Panc1 (cell line): ENCODE data around the gene SELENOT. TPM values are rescaled to one million over a fixed set of nuclear protein-coding genes. Genes with fewer than 3 reads are reported as not detected.

Experiments
- ATAC-seq: fragments of 200-7000 bp; cut with Tn5 transposase; 2 replicates; pipeline ENCODE4 v1.9.1; 2020; ENCODE audit warnings: mild to moderate bottlenecking, moderate library complexity
- BruUV-seq: library from RNA; stranded (reverse); fragments of 400-500 nt; replicated peaks from 2 replicates; lab custom pipeline; 2021; lab: Mats Ljungman, UMichigan
- CTCF ChIA-PET: fragments of 300-600 bp; sonication (Branson Sonifier 250); formaldehyde crosslinking; loops from one replicate; lab custom pipeline; 2022; ENCODE audit warnings: antibody characterized with exemption; lab: Charles Lee
- POLR2A ChIA-PET: fragments of 300-600 bp; sonication (Branson Sonifier 250); formaldehyde crosslinking; loops from one replicate; lab custom pipeline; 2022; ENCODE audit warnings: antibody characterized with exemption; lab: Charles Lee
- DNase-seq: peaks from one replicate; pipeline ENCODE4 v3.0.0-alpha.2; 2010; ENCODE audit warnings: low read depth, low spot score
- H3K27ac ChIP-seq: 2 replicates; pipeline ENCODE4 v1.5.1; 2011; ENCODE audit warnings: mild to moderate bottlenecking, low read length, inconsistent platforms
- H3K27me3 ChIP-seq: fragments of 200-500 bp; sonication (Bioruptor generic); 2 replicates; pipeline ENCODE4 v1.6.0; 2014; ENCODE audit warnings: low read length, inconsistent platforms; ENCODE audit not compliant: control insufficient read depth, insufficient read depth
- H3K36me3 ChIP-seq: fragments of 200-500 bp; sonication (Bioruptor generic); 2 replicates; pipeline ENCODE4 v1.5.1; 2014; ENCODE audit warnings: inconsistent platforms, mild to moderate bottlenecking, low read length, moderate library complexity; ENCODE audit not compliant: control insufficient read depth, insufficient read depth
- H3K4me1 ChIP-seq: 2 replicates; pipeline ENCODE4 v1.5.1; 2011; ENCODE audit warnings: inconsistent platforms, mild to moderate bottlenecking, low read length, moderate library complexity; ENCODE audit not compliant: control insufficient read depth, insufficient read depth
- H3K4me3 ChIP-seq, 2 experiments: 2 replicates each; pipeline ENCODE4 v1.5.1; 2011 to 2012; ENCODE audit warnings: low read depth in 2 of 2, low read length in 2 of 2, mild to moderate bottlenecking in 2 of 2, inconsistent platforms in 1 of 2, moderate library complexity in 1 of 2
- H3K9me3 ChIP-seq: fragments of 200-500 bp; sonication (Bioruptor generic); 2 replicates; pipeline ENCODE4 v1.5.1; 2014; ENCODE audit warnings: low read depth, mild to moderate bottlenecking, inconsistent platforms, low read length, moderate library complexity; ENCODE audit not compliant: control insufficient read depth, insufficient read depth
- CTCF ChIP-seq: fragments of 450-650 bp; IDR thresholded peaks from 2 replicates; pipeline ENCODE4 v1.5.1; 2017; ENCODE audit warnings: mild to moderate bottlenecking
- POLR2AphosphoS5 ChIP-seq: IDR thresholded peaks from 2 replicates; pipeline ENCODE4 v1.6.1; 2012; ENCODE audit warnings: mild to moderate bottlenecking, low read depth, low read length, moderate library complexity
- REST ChIP-seq, 2 experiments: IDR thresholded peaks; 2 replicates each; pipeline ENCODE4 v1.6.1; 2011 to 2012; ENCODE audit warnings: low read depth in 2 of 2, control low read depth in 1 of 2, low read length in 1 of 2, mild to moderate bottlenecking in 1 of 2, moderate library complexity in 1 of 2; ENCODE audit not compliant: insufficient read depth in 1 of 2
- SIN3A ChIP-seq: IDR thresholded peaks from 2 replicates; pipeline ENCODE4 v1.6.1; 2012; ENCODE audit warnings: low read depth, mild to moderate bottlenecking, low read length, moderate library complexity, borderline replicate concordance; ENCODE audit not compliant: insufficient read depth
- TCF7L2 ChIP-seq: IDR thresholded peaks from 2 replicates; pipeline ENCODE4 v1.6.1; 2011; ENCODE audit warnings: mild to moderate bottlenecking, low read depth, low read length, inconsistent platforms
- in situ Hi-C: cut with HindIII; loops from 2 replicates; pipeline ENCODE4 v1.10.0; 2016; ENCODE audit warnings: low sequenced_read_pairs, low pct_unique_long_range_greater_than_20kb
- intact Hi-C: fragments of 100-400 bp; cut with micrococcal nuclease; formaldehyde crosslinking; loops from one replicate; pipeline ENCODE4 v1.10.0; 2022; ENCODE audit not compliant: unreplicated experiment
- total RNA-seq: library from RNA; stranded (reverse); gene quantifications from one replicate; pipeline ENCODE4 v1.2.1, GENCODE V29; 2021; ENCODE audit not compliant: unreplicated experiment

SELENOT gene
- total RNA-seq, 1 experiment from 2014 or later: 114 TPM

- ChIA-PET POLR2A (interaction anchor here (0.6 kb wide), 1 partner anchor 98 kb away, joined by 14 read pairs; the partner anchor contains the start of gene ERICH6), CTCF (no interaction called here)
- Histone ChIP-seq H3K4me1 (peaks cover 17% of the 10 kb centered on the region; the same call in 1 of the 2 replicates), H3K9me3 (no peaks in the 10 kb centered on the region), H3K27me3 (no peaks in the 10 kb centered on the region), H3K4me3 (no peak overlapping the region), H3K36me3 (peaks cover 12% of the 10 kb centered on the region), H3K27ac (no peak overlapping the region)
- no TSS peak for BruUV-seq
- in situ Hi-C loops: no loop called here
- intact Hi-C loops: no loop called here
- no peak for ATAC-seq
- TF ChIP-seq TCF7L2 (no peak), REST (IDR thresholded peaks at IDR 0.05; ENCODE audit: insufficient read depth in 1 of 2, low read depth in 2 of 2, low read length in 1 of 2) (no peak), SIN3A (no peak), POLR2AphosphoS5 (no peak), CTCF (no peak)
- no peak for DNase-seq
These were observed 3.0 kb downstream of the SELENOT start for GRCh38 chr3:150605998-150606641.

- TF ChIP-seq SIN3A (no peak), REST (IDR thresholded peaks at IDR 0.05; ENCODE audit: insufficient read depth in 1 of 2, low read depth in 2 of 2, low read length in 1 of 2) (no peak), TCF7L2 (no peak), CTCF (no peak), POLR2AphosphoS5 (no peak)
- ATAC-seq: no peak
- intact Hi-C loops (no loop called here), in situ Hi-C loops (no loop called here)
- H3K27me3 ChIP-seq: no peaks in the 10 kb centered on the region
- peak overlapping the region; percentile 5; the same call in 1 of the 2 replicates for H3K27ac ChIP-seq
- peaks cover 12% of the 10 kb centered on the region for H3K36me3 ChIP-seq
- peaks cover 17% of the 10 kb centered on the region; the same call in 1 of the 2 replicates for H3K4me1 ChIP-seq
- no peak overlapping the region for H3K4me3 ChIP-seq
- POLR2A ChIA-PET: no interaction called here
- BruUV-seq: TSS peak; percentile 4
- no peaks in the 10 kb centered on the region for H3K9me3 ChIP-seq
- no peak for DNase-seq
- CTCF ChIA-PET: no interaction called here
These were observed 4.3 kb downstream of the SELENOT start for GRCh38 chr3:150607267-150608065.
